Measurements from ENCODE around the gene PSME3IP1. TPM values are rescaled to one million over a fixed set of nuclear protein-coding genes. Genes with fewer than 3 reads are reported as not detected.

The PSME3IP1 gene
- total RNA-seq, 1 donor from 2014 or later: 67.7 TPM

GRCh38 chr16:57145046-57146021 is 40.5 kb downstream of the PSME3IP1 start:
- DNase-seq (ENCODE audit: low read depth, low spot score): peak; percentile 52

GRCh38 chr16:57144027-57144426 is 41.8 kb downstream of the PSME3IP1 start:
- no peak for DNase-seq (ENCODE audit: low read depth, low spot score)

GRCh38 chr16:57143149-57143921 is 42.5 kb downstream of the PSME3IP1 start:
- DNase-seq (ENCODE audit: low read depth, low spot score): no peak

GRCh38 chr16:57141822-57142631 is 43.8 kb downstream of the PSME3IP1 start:
- no peak for DNase-seq (ENCODE audit: low read depth, low spot score)

GRCh38 chr16:57140931-57141668 is 44.7 kb downstream of the PSME3IP1 start:
- DNase-seq (ENCODE audit: low read depth, low spot score): no peak

- DNase-seq (ENCODE audit: low read depth, low spot score): no peak
Observed at GRCh38 chr16:57138281-57138935, 47.4 kb downstream of the PSME3IP1 start.

- no peak for DNase-seq (ENCODE audit: low read depth, low spot score)
Observed at GRCh38 chr16:57137566-57138273, 48.1 kb downstream of the PSME3IP1 start.

- DNase-seq (ENCODE audit: low read depth, low spot score): no peak
Observed at GRCh38 chr16:57137043-57137442, 48.8 kb downstream of the PSME3IP1 start.

GRCh38 chr16:57134982-57135381 is 50.9 kb downstream of the PSME3IP1 start:
- DNase-seq (ENCODE audit: low read depth, low spot score): no peak

GRCh38 chr16:57133886-57134285 is 52.0 kb downstream of the PSME3IP1 start:
- DNase-seq (ENCODE audit: low read depth, low spot score): no peak

- no peak for DNase-seq (ENCODE audit: low read depth, low spot score)
Observed at GRCh38 chr16:57133031-57133430, 52.8 kb downstream of the PSME3IP1 start.

- no peak for DNase-seq (ENCODE audit: low read depth, low spot score)
Observed at GRCh38 chr16:57132470-57132869, 53.4 kb downstream of the PSME3IP1 start.

GRCh38 chr16:57131351-57131970 is 54.4 kb downstream of the PSME3IP1 start:
- no peak for DNase-seq (ENCODE audit: low read depth, low spot score)

GRCh38 chr16:57130950-57131321 is 54.9 kb downstream of the PSME3IP1 start:
- DNase-seq (ENCODE audit: low read depth, low spot score): no peak

- DNase-seq (ENCODE audit: low read depth, low spot score): no peak
Observed at GRCh38 chr16:57128771-57129389, 57.0 kb downstream of the PSME3IP1 start.

- no peak for DNase-seq (ENCODE audit: low read depth, low spot score)
Observed at GRCh38 chr16:57127836-57128235, 58.0 kb downstream of the PSME3IP1 start.

- no peak for DNase-seq (ENCODE audit: low read depth, low spot score)
Observed at GRCh38 chr16:57127037-57127763, 58.6 kb downstream of the PSME3IP1 start.

- no peak for DNase-seq (ENCODE audit: low read depth, low spot score)
Observed at GRCh38 chr16:57126411-57126810, 59.4 kb downstream of the PSME3IP1 start.

Data from pulmonary artery endothelial cell (primary cell).